Measurements from ENCODE around the gene NHLRC4.

The NHLRC4 gene

DNA sequence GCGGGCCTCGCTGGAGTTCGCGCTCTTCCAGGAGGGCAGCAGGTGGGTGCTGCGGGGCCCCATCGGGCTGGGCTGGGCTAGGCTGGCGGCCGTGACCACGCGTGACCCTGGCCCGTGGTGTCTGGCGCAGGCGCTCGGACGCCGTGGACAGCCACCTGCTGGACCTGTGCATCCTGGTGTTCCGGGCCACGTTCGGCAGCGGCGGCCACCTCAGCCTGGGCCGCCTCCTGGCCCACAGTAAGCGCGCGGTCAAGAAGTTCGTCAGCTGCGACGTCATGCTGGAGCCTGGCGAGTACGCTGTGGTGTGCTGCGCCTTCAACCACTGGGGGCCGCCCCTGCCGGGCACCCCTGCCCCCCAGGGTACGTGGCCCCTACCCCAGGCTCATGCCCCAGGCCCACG lies 14.6 kb upstream of the NHLRC4 start:
- H3K4me1 ChIP-seq (ENCODE audit: low read depth, poor library complexity, severe bottlenecking) = no peaks in the 10 kb centered on the region
- H2AFZ ChIP-seq (ENCODE audit: low read depth) = no peak overlapping the region
- no peaks in the 10 kb centered on the region for H4K20me1 ChIP-seq (ENCODE audit: insufficient read depth)
- H3K27ac ChIP-seq = no peak overlapping the region
- no peaks in the 10 kb centered on the region for H3K79me2 ChIP-seq (ENCODE audit: insufficient read depth, low read depth)
- TF ChIP-seq, protein P1, sequence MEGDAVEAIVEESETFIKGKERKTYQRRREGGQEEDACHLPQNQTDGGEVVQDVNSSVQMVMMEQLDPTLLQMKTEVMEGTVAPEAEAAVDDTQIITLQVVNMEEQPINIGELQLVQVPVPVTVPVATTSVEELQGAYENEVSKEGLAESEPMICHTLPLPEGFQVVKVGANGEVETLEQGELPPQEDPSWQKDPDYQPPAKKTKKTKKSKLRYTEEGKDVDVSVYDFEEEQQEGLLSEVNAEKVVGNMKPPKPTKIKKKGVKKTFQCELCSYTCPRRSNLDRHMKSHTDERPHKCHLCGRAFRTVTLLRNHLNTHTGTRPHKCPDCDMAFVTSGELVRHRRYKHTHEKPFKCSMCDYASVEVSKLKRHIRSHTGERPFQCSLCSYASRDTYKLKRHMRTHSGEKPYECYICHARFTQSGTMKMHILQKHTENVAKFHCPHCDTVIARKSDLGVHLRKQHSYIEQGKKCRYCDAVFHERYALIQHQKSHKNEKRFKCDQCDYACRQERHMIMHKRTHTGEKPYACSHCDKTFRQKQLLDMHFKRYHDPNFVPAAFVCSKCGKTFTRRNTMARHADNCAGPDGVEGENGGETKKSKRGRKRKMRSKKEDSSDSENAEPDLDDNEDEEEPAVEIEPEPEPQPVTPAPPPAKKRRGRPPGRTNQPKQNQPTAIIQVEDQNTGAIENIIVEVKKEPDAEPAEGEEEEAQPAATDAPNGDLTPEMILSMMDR (conservative IDR thresholded peaks at IDR 0.05; ENCODE audit: low read depth, low read length) = no peak
- no peaks in the 10 kb centered on the region for H3K36me3 ChIP-seq (ENCODE audit: insufficient read depth)
- H3K4me3 ChIP-seq (IDR thresholded peaks at IDR 0.05; ENCODE audit: insufficient read depth, low read depth, low read length) = no peak overlapping the region
- H3K27me3 ChIP-seq (ENCODE audit: insufficient read depth, low read depth) = peaks cover under 1% of the 10 kb centered on the region; the same call in 1 of the 2 replicates
- H3K4me2 ChIP-seq = no peak overlapping the region
- H3K9ac ChIP-seq = no peak overlapping the region

DNA sequence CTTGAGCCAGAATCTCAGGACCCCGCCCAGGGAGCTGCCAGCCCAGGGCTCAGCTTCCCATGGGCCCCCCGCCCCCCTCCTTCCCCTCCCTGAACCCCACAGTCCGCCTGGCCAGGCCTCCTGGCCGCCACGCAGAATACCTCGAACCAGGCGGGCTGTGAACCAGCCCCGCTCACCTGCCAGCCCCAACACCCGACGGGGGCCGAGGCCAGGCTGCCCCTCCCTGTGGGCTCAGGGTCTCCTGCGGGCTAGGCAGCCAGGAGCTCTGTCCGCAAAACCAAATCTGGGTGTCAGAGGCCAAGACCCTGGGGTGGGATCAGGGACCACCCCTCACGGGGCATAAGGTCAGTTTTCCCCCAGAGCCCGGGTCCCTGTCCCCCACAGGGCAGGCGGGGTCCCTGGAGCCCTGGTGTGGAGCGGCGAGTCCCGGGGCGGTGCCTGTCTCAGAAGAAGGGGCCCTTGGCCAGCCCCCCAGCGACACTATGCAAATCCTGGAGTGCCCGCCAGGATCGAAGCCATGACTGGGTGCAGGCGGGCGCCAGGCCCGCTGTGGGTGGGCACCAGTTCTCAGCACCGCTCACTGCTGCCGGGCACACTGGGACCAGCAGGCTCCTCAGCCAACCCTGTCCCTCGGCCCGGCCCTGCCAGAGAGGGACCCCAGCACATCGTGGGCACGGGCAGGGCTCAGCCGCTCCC lies 13.1 kb upstream of the NHLRC4 start:
- Histone ChIP-seq H3K4me3 (IDR thresholded peaks at IDR 0.05; ENCODE audit: insufficient read depth, low read depth, low read length) (no peak overlapping the region), H3K27ac (no peak overlapping the region), H3K9ac (no peak overlapping the region), H3K4me1 (ENCODE audit: low read depth, poor library complexity, severe bottlenecking) (no peaks in the 10 kb centered on the region), H2AFZ (ENCODE audit: low read depth) (no peak overlapping the region), H3K36me3 (ENCODE audit: insufficient read depth) (no peaks in the 10 kb centered on the region), H3K27me3 (ENCODE audit: insufficient read depth, low read depth) (peaks cover 15% of the 10 kb centered on the region), H3K4me2 (no peak overlapping the region), H4K20me1 (ENCODE audit: insufficient read depth) (no peaks in the 10 kb centered on the region), H3K79me2 (ENCODE audit: insufficient read depth, low read depth) (no peaks in the 10 kb centered on the region)
- TF ChIP-seq, protein P1 (conservative IDR thresholded peaks at IDR 0.05; ENCODE audit: low read depth, low read length) = no peak

DNA sequence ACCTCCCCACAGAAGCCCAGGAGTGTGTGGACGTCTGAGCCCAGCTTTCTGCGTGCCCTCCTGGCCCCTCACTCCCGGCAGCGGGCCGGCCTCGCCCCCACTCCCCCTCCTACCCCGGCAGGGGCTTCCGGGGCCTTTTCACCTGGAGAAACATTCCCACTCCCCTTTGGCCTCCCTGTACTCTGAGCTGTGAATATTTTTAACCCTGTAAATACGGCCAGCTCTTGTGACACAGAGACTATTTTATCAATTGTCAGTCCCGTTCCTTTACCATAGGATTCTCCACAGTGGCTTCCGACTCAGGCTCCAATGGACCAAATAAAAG lies 12.5 kb upstream of the NHLRC4 start:
- H3K27me3 ChIP-seq (ENCODE audit: insufficient read depth, low read depth) = peaks cover 19% of the 10 kb centered on the region
- H3K27ac ChIP-seq = no peak overlapping the region
- H3K36me3 ChIP-seq (ENCODE audit: insufficient read depth) = no peaks in the 10 kb centered on the region
- no peak overlapping the region for H2AFZ ChIP-seq (ENCODE audit: low read depth)
- no peak overlapping the region for H3K4me3 ChIP-seq (IDR thresholded peaks at IDR 0.05; ENCODE audit: insufficient read depth, low read depth, low read length)
- no peaks in the 10 kb centered on the region for H3K79me2 ChIP-seq (ENCODE audit: insufficient read depth, low read depth)
- no peaks in the 10 kb centered on the region for H3K4me1 ChIP-seq (ENCODE audit: low read depth, poor library complexity, severe bottlenecking)
- no peak overlapping the region for H3K4me2 ChIP-seq
- no peaks in the 10 kb centered on the region for H4K20me1 ChIP-seq (ENCODE audit: insufficient read depth)
- H3K9ac ChIP-seq = no peak overlapping the region
- TF ChIP-seq, protein P1 (conservative IDR thresholded peaks at IDR 0.05; ENCODE audit: low read depth, low read length) = no peak

DNA sequence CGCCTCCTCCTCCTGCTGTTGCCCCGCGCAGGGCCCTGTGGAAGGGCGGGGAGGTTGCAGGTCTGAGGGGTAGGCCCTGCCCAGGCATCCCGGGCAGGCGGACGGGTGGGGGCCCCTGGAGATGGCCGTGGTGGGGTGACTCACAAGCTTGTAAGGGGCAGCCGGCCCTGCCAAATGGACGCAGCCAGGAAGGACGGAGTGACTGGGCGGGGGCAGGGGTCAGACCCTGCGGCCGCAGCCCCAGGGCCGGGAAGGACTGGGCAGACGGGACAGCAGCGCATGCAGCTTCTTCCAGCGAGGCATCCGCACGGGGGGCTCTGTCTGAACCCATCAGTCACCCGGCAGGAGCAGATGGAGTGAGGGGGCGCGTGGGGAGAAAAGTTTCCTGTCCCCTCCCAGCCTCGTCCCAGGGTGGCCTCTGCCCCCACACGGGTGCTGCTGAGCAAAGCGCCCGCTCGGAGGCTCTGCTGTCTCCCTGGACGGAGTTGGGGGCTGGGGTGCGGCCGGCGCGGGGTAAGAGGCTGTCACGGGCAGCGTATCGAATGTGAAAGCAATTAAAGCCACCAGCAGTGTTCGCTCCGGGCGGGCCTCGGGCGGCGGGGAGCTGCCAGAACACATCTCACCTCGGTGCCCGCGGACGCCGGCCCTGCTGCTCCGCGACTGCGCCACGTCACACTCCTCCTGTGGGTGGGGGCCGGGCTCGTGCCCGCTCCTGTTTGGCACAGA lies 12.0 kb upstream of the NHLRC4 start:
- Histone ChIP-seq H3K79me2 (ENCODE audit: insufficient read depth, low read depth) (no peaks in the 10 kb centered on the region), H2AFZ (ENCODE audit: low read depth) (no peak overlapping the region), H3K9ac (no peak overlapping the region), H3K4me1 (ENCODE audit: low read depth, poor library complexity, severe bottlenecking) (no peaks in the 10 kb centered on the region), H4K20me1 (ENCODE audit: insufficient read depth) (no peaks in the 10 kb centered on the region), H3K4me2 (no peak overlapping the region), H3K27ac (no peak overlapping the region), H3K4me3 (IDR thresholded peaks at IDR 0.05; ENCODE audit: insufficient read depth, low read depth, low read length) (no peak overlapping the region), H3K36me3 (ENCODE audit: insufficient read depth) (no peaks in the 10 kb centered on the region), H3K27me3 (ENCODE audit: insufficient read depth, low read depth) (peaks cover 23% of the 10 kb centered on the region)
- TF ChIP-seq, protein P1 (conservative IDR thresholded peaks at IDR 0.05; ENCODE audit: low read depth, low read length) = no peak
